Astrocyte of the cerebellum (primary cell): ENCODE data around the gene STK32C.

ENCODE experiments used
- DNase-seq: peaks from one replicate; pipeline ENCODE4 v3.0.0-alpha.2; 2011; ENCODE audit warnings: low read depth
- H3K4me3 ChIP-seq: 2 replicates; pipeline ENCODE4 v1.5.1; 2011; ENCODE audit warnings: mild to moderate bottlenecking, low read depth, low read length, moderate library complexity
- CTCF ChIP-seq: IDR thresholded peaks from 2 replicates; pipeline ENCODE4 v1.5.1; 2012; ENCODE audit warnings: low read length, low read depth, moderate library complexity, mild to moderate bottlenecking; ENCODE audit errors: missing control alignments
- in situ Hi-C: cut with HindIII; loops from 2 replicates; pipeline ENCODE4 v1.10.0; 2017; ENCODE audit warnings: low sequenced_read_pairs

STK32C gene

GRCh38 chr10:132347211-132347930 is 39.6 kb upstream of the STK32C start:
- in situ Hi-C loops, result loop anchor here (10.0 kb wide), 1 partner anchor 143 kb away; no protein-coding TSS in a partner anchor
- no peak for DNase-seq
- no peak for TF ChIP-seq CTCF
- no peak overlapping the region for H3K4me3 ChIP-seq

GRCh38 chr10:132346806-132347205 is 39.1 kb upstream of the STK32C start:
- DNase-seq, result no peak
- in situ Hi-C loops, result loop anchor here (10.0 kb wide), 1 partner anchor 142 kb away; no protein-coding TSS in a partner anchor
- no peak for TF ChIP-seq CTCF
- no peak overlapping the region for H3K4me3 ChIP-seq

GRCh38 chr10:132345345-132345744 is 37.6 kb upstream of the STK32C start:
- no peak for TF ChIP-seq CTCF
- in situ Hi-C loops, result loop anchor here (10.0 kb wide), 1 partner anchor 141 kb away; no protein-coding TSS in a partner anchor
- no peak overlapping the region for H3K4me3 ChIP-seq
- DNase-seq, result no peak

GRCh38 chr10:132344386-132344785 is 36.6 kb upstream of the STK32C start:
- no peak overlapping the region for H3K4me3 ChIP-seq
- TF ChIP-seq CTCF, result no peak
- DNase-seq, result no peak
- in situ Hi-C loops, result loop anchor here (5.0 to 10.0 kb wide), 2 partner anchors 112 to 140 kb away; no protein-coding TSS in a partner anchor

GRCh38 chr10:132342553-132342952 is 34.8 kb upstream of the STK32C start:
- no peak for DNase-seq
- H3K4me3 ChIP-seq, result no peak overlapping the region
- no peak for TF ChIP-seq CTCF
- in situ Hi-C loops, result loop anchor here (5.0 to 10.0 kb wide), 2 partner anchors 110 to 138 kb away; no protein-coding TSS in a partner anchor

GRCh38 chr10:132341781-132342180 is 34.0 kb upstream of the STK32C start:
- no peak for DNase-seq
- in situ Hi-C loops, result loop anchor here (5.0 to 10.0 kb wide), 2 partner anchors 109 to 137 kb away; no protein-coding TSS in a partner anchor
- no peak overlapping the region for H3K4me3 ChIP-seq
- no peak for TF ChIP-seq CTCF
